ENCODE results near the gene CDKN2AIP.

The CDKN2AIP gene

GRCh38 chr4:183408796-183409195 lies 35.6 kb upstream of the CDKN2AIP start:
- H3K79me2 ChIP-seq (ENCODE audit: low read length), result no peaks in the 10 kb centered on the region

GRCh38 chr4:183409483-183409882 lies 35.0 kb upstream of the CDKN2AIP start:
- no peak overlapping the region for H3K4me3 ChIP-seq (ENCODE audit: low read length)
- H3K4me1 ChIP-seq (ENCODE audit: low read length), result peaks cover 22% of the 10 kb centered on the region
- H4K20me1 ChIP-seq (ENCODE audit: insufficient read depth, low read length), result no peaks in the 10 kb centered on the region

More at GRCh38 chr4:183408796-183409195, 35.6 kb upstream of the CDKN2AIP start:
- Histone ChIP-seq H3K4me1 (ENCODE audit: low read length) (peaks cover 22% of the 10 kb centered on the region), H3K9ac (ENCODE audit: low read length) (no peak overlapping the region), H3K27ac (ENCODE audit: low read length) (no peak overlapping the region), H3K27me3 (ENCODE audit: low read depth, low read length) (no peaks in the 10 kb centered on the region), H3K4me2 (ENCODE audit: low read length) (no peak overlapping the region), H3K4me3 (ENCODE audit: low read length) (no peak overlapping the region), H3K36me3 (replicated peaks; ENCODE audit: low read depth, low read length) (no peaks in the 10 kb centered on the region), H4K20me1 (ENCODE audit: insufficient read depth, low read length) (no peaks in the 10 kb centered on the region), H3K9me3 (ENCODE audit: insufficient read depth, low read length) (no peaks in the 10 kb centered on the region), H2AFZ (ENCODE audit: low read depth, low read length) (no peak overlapping the region)
- TF ChIP-seq EZH2phosphoT487 (IDR thresholded peaks at IDR 0.05; ENCODE audit: low read depth) (no peak), CTCF (IDR thresholded peaks at IDR 0.05; ENCODE audit: low read depth, low read length) (no peak)

GRCh38 chr4:183409934-183410333 lies 34.5 kb upstream of the CDKN2AIP start:
- Histone ChIP-seq H3K27me3 (ENCODE audit: low read depth, low read length) (no peaks in the 10 kb centered on the region), H3K4me2 (ENCODE audit: low read length) (no peak overlapping the region), H4K20me1 (ENCODE audit: insufficient read depth, low read length) (no peaks in the 10 kb centered on the region), H3K79me2 (ENCODE audit: low read length) (no peaks in the 10 kb centered on the region), H2AFZ (ENCODE audit: low read depth, low read length) (no peak overlapping the region), H3K9ac (ENCODE audit: low read length) (no peak overlapping the region), H3K36me3 (replicated peaks; ENCODE audit: low read depth, low read length) (no peaks in the 10 kb centered on the region), H3K4me3 (ENCODE audit: low read length) (no peak overlapping the region), H3K9me3 (ENCODE audit: insufficient read depth, low read length) (no peaks in the 10 kb centered on the region), H3K4me1 (ENCODE audit: low read length) (peaks cover 22% of the 10 kb centered on the region), H3K27ac (ENCODE audit: low read length) (no peak overlapping the region)
- no peak for TF ChIP-seq CTCF (IDR thresholded peaks at IDR 0.05; ENCODE audit: low read depth, low read length)
- no peak for TF ChIP-seq EZH2phosphoT487 (IDR thresholded peaks at IDR 0.05; ENCODE audit: low read depth)

More at GRCh38 chr4:183409483-183409882, 35.0 kb upstream of the CDKN2AIP start:
- TF ChIP-seq EZH2phosphoT487 (IDR thresholded peaks at IDR 0.05; ENCODE audit: low read depth), result no peak
- no peak for TF ChIP-seq CTCF (IDR thresholded peaks at IDR 0.05; ENCODE audit: low read depth, low read length)
- Histone ChIP-seq H3K36me3 (replicated peaks; ENCODE audit: low read depth, low read length) (no peaks in the 10 kb centered on the region), H3K9ac (ENCODE audit: low read length) (no peak overlapping the region), H3K9me3 (ENCODE audit: insufficient read depth, low read length) (no peaks in the 10 kb centered on the region), H3K79me2 (ENCODE audit: low read length) (no peaks in the 10 kb centered on the region), H3K4me2 (ENCODE audit: low read length) (no peak overlapping the region), H3K27me3 (ENCODE audit: low read depth, low read length) (no peaks in the 10 kb centered on the region), H2AFZ (ENCODE audit: low read depth, low read length) (no peak overlapping the region), H3K27ac (ENCODE audit: low read length) (no peak overlapping the region)

GRCh38 chr4:183411291-183411861 lies 33.1 kb upstream of the CDKN2AIP start:
- Histone ChIP-seq H3K4me1 (ENCODE audit: low read length) (peaks cover 22% of the 10 kb centered on the region), H4K20me1 (ENCODE audit: insufficient read depth, low read length) (no peaks in the 10 kb centered on the region), H2AFZ (ENCODE audit: low read depth, low read length) (peak overlapping the region; percentile 35; the same call in 1 of the 2 replicates), H3K36me3 (replicated peaks; ENCODE audit: low read depth, low read length) (no peaks in the 10 kb centered on the region), H3K4me2 (ENCODE audit: low read length) (peak overlapping the region; percentile 44), H3K27ac (ENCODE audit: low read length) (no peak overlapping the region), H3K9ac (ENCODE audit: low read length) (no peak overlapping the region), H3K9me3 (ENCODE audit: insufficient read depth, low read length) (no peaks in the 10 kb centered on the region), H3K79me2 (ENCODE audit: low read length) (no peaks in the 10 kb centered on the region), H3K27me3 (ENCODE audit: low read depth, low read length) (no peaks in the 10 kb centered on the region), H3K4me3 (ENCODE audit: low read length) (peak overlapping the region; percentile 29)
- no peak for TF ChIP-seq EZH2phosphoT487 (IDR thresholded peaks at IDR 0.05; ENCODE audit: low read depth)
- no peak for TF ChIP-seq CTCF (IDR thresholded peaks at IDR 0.05; ENCODE audit: low read depth, low read length)

All from OCI-LY3 (cell line).